GM23338 (cell line): ENCODE results near the gene ARHGEF39. TPM values are rescaled to one million over a fixed set of nuclear protein-coding genes. Genes with fewer than 3 reads are reported as not detected.

Source experiments
- ATAC-seq: fragments of 200-7000 bp; cut with Tn5 transposase; 3 replicates; pipeline ENCODE4 v1.9.1; 2020
- DNase-seq: peaks from one replicate; pipeline ENCODE4 v3.0.0-alpha.2; 2015; ENCODE audit warnings: low spot score
- H2AFZ ChIP-seq: fragments of 200-600 bp; sonication (generic); 2 replicates; pipeline ENCODE4 v1.8.0; 2016; ENCODE audit warnings: antibody characterized with exemption, mild to moderate bottlenecking, moderate library complexity
- H3F3A ChIP-seq: fragments of 200-600 bp; sonication (generic); replicated peaks from 2 replicates; pipeline ENCODE4 v1.8.0; 2017; ENCODE audit warnings: antibody characterized with exemption, mixed run types, low read depth
- H3K27ac ChIP-seq: fragments of 200-600 bp; sonication (generic); 2 replicates; pipeline ENCODE4 v1.6.1; 2016; ENCODE audit warnings: low read depth
- H3K27me3 ChIP-seq: fragments of 200-600 bp; sonication (generic); 2 replicates; pipeline ENCODE4 v1.8.0; 2016; ENCODE audit warnings: mild to moderate bottlenecking, mixed run types, moderate library complexity; ENCODE audit not compliant: insufficient read depth
- H3K36me3 ChIP-seq: fragments of 200-600 bp; sonication (generic); 2 replicates; pipeline ENCODE4 v1.8.0; 2016; ENCODE audit warnings: mild to moderate bottlenecking; ENCODE audit not compliant: insufficient read depth
- H3K4me1 ChIP-seq: fragments of 200-600 bp; sonication (generic); 2 replicates; pipeline ENCODE4 v1.8.0; 2016; ENCODE audit warnings: mild to moderate bottlenecking, moderate library complexity; ENCODE audit not compliant: insufficient read depth
- H3K4me2 ChIP-seq: fragments of 200-600 bp; sonication (generic); 2 replicates; pipeline ENCODE4 v1.7.1; 2017; ENCODE audit warnings: mixed run types
- H3K4me3 ChIP-seq: fragments of 200-600 bp; sonication (generic); 2 replicates; pipeline ENCODE4 v1.6.1; 2016; ENCODE audit warnings: mixed run types
- H3K79me2 ChIP-seq: fragments of 200-600 bp; sonication (generic); replicated peaks from 2 replicates; pipeline ENCODE4 v1.8.0; 2017; ENCODE audit warnings: mild to moderate bottlenecking; ENCODE audit not compliant: insufficient read depth
- H3K9me2 ChIP-seq: fragments of 200-600 bp; sonication (generic); 2 replicates; pipeline ENCODE4 v1.8.0; 2017; ENCODE audit not compliant: insufficient read depth
- H4K20me1 ChIP-seq: fragments of 200-600 bp; sonication (generic); replicated peaks from 2 replicates; pipeline ENCODE4 v1.8.0; 2017; ENCODE audit warnings: mild to moderate bottlenecking; ENCODE audit not compliant: insufficient read depth
- H3K27ac Mint-ChIP-seq: 2 replicates; pipeline ENCODE4 v1.8.0; 2020; ENCODE audit warnings: inconsistent platforms, mild to moderate bottlenecking, moderate library complexity, mixed read lengths
- H3K27me3 Mint-ChIP-seq: 3 replicates; pipeline ENCODE4 v1.8.0; 2022; ENCODE audit warnings: low read depth, mild to moderate bottlenecking, moderate library complexity, mixed read lengths, inconsistent platforms; ENCODE audit not compliant: insufficient read depth, poor library complexity
- H3K36me3 Mint-ChIP-seq: 3 replicates; pipeline ENCODE4 v1.8.0; 2021; ENCODE audit warnings: low read depth, mild to moderate bottlenecking, inconsistent platforms, moderate library complexity, mixed read lengths
- H3K4me1 Mint-ChIP-seq: 3 replicates; pipeline ENCODE4 v1.8.0; 2020; ENCODE audit warnings: mild to moderate bottlenecking, inconsistent platforms, mixed read lengths
- H3K4me3 Mint-ChIP-seq: 3 replicates; pipeline ENCODE4 v1.8.0; 2021; ENCODE audit warnings: moderate library complexity, mild to moderate bottlenecking, inconsistent platforms, mixed read lengths
- H3K9me3 Mint-ChIP-seq: 3 replicates; pipeline ENCODE4 v1.8.0; 2020; ENCODE audit warnings: moderate library complexity, mild to moderate bottlenecking, inconsistent platforms, mixed read lengths
- CREB1 ChIP-seq: fragments of 250-450 bp; sonication (Bioruptor Pico); IDR thresholded peaks from 2 replicates; pipeline ENCODE4 v1.5.0; 2020; ENCODE audit warnings: low read depth, mild to moderate bottlenecking, moderate library complexity
- EZH2 ChIP-seq: fragments of 200-600 bp; sonication (generic); IDR thresholded peaks from one replicate; pipeline ENCODE4 v1.8.0; 2017; ENCODE audit warnings: antibody characterized with exemption, mild to moderate bottlenecking, low read depth; ENCODE audit not compliant: unreplicated experiment
- EZH2phosphoT487 ChIP-seq: fragments of 200-600 bp; sonication (generic); IDR thresholded peaks from one replicate; pipeline ENCODE4 v1.8.1; 2018; ENCODE audit warnings: antibody characterized with exemption; ENCODE audit not compliant: unreplicated experiment
- JUNB ChIP-seq: IDR thresholded peaks from one replicate; pipeline ENCODE4 v1.6.1; 2016; ENCODE audit warnings: antibody characterized with exemption; ENCODE audit not compliant: unreplicated experiment
- NANOG ChIP-seq: IDR thresholded peaks from 2 replicates; pipeline ENCODE4 v1.6.1; 2016; ENCODE audit warnings: antibody characterized with exemption, borderline replicate concordance
- POLR2AphosphoS5 ChIP-seq: IDR thresholded peaks from 2 replicates; pipeline ENCODE4 v1.6.1; 2016; ENCODE audit warnings: antibody characterized with exemption, low read depth
- REST ChIP-seq: IDR thresholded peaks from one replicate; pipeline ENCODE4 v1.6.1; 2018; ENCODE audit warnings: antibody characterized with exemption; ENCODE audit not compliant: unreplicated experiment
- STAT1 ChIP-seq: IDR thresholded peaks from one replicate; pipeline ENCODE4 v1.6.1; 2016; ENCODE audit warnings: antibody characterized with exemption; ENCODE audit not compliant: unreplicated experiment
- ZNF114 ChIP-seq: fragments of 250-450 bp; sonication (Bioruptor Pico); IDR thresholded peaks from 2 replicates; pipeline ENCODE4 v1.5.0; 2020; ENCODE audit warnings: mild to moderate bottlenecking, moderate library complexity
- ZNF331 ChIP-seq: fragments of 250-450 bp; sonication (Bioruptor Pico); IDR thresholded peaks from 2 replicates; pipeline ENCODE4 v1.5.0; 2020; ENCODE audit warnings: low read depth, mild to moderate bottlenecking, moderate library complexity
- ZNF462 ChIP-seq: fragments of 250-450 bp; sonication (Bioruptor Pico); IDR thresholded peaks from 2 replicates; pipeline ENCODE4 v1.5.0; 2020; ENCODE audit warnings: mild to moderate bottlenecking, moderate library complexity
- polyA plus RNA-seq: library from polyadenylated mRNA; unstranded; fragments of >200 nt; fragmentation: Nextera tagmentation; extraction: Ambion mirVana; gene quantifications from 2 replicates; pipeline ENCODE4 v1.2.1, GENCODE V29; 2016
- total RNA-seq: library from RNA; depleted of rRNA; stranded (reverse); fragments of >200 nt; shearing (Covaris generic); gene quantifications from 2 replicates; pipeline ENCODE4 v1.2.3, GENCODE V29; 2014
- TF ChIP-seq, protein P1 (sequence below), 2 experiments: fragments of 200-600 bp in 1 of 2; sonication (generic) in 1 of 2; conservative IDR thresholded peaks; 2 replicates each; pipeline versions ENCODE4 v1.5.1 to v1.6.1; 2016 to 2017; ENCODE audit warnings: antibody characterized with exemption in 2 of 2, low read depth in 2 of 2, mild to moderate bottlenecking in 2 of 2, moderate library complexity in 1 of 2
- TF ChIP-seq, protein P2 (sequence below): IDR thresholded peaks from 2 replicates; pipeline ENCODE4 v1.6.1; 2016; ENCODE audit warnings: antibody characterized with exemption

Gene ARHGEF39
- total and polyA plus RNA-seq, 2 experiments from 2014 or later = 16.8 to 31.0 TPM

- H3K79me2 ChIP-seq = no peaks in the 10 kb centered on the region
- H3K4me1 Mint-ChIP-seq = peaks cover 50% of the 10 kb centered on the region
- no peaks in the 10 kb centered on the region for H3K36me3 ChIP-seq
- H3K27ac ChIP-seq = no peak overlapping the region
- no peaks in the 10 kb centered on the region; the same call in 1 of the 2 replicates for H4K20me1 ChIP-seq
- no peak for ATAC-seq
- TF ChIP-seq, protein P1, sequence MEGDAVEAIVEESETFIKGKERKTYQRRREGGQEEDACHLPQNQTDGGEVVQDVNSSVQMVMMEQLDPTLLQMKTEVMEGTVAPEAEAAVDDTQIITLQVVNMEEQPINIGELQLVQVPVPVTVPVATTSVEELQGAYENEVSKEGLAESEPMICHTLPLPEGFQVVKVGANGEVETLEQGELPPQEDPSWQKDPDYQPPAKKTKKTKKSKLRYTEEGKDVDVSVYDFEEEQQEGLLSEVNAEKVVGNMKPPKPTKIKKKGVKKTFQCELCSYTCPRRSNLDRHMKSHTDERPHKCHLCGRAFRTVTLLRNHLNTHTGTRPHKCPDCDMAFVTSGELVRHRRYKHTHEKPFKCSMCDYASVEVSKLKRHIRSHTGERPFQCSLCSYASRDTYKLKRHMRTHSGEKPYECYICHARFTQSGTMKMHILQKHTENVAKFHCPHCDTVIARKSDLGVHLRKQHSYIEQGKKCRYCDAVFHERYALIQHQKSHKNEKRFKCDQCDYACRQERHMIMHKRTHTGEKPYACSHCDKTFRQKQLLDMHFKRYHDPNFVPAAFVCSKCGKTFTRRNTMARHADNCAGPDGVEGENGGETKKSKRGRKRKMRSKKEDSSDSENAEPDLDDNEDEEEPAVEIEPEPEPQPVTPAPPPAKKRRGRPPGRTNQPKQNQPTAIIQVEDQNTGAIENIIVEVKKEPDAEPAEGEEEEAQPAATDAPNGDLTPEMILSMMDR (conservative IDR thresholded peaks at IDR 0.05; ENCODE audit: low read depth in 2 of 2) = no peak
- TF ChIP-seq ZNF114 (CRISPR knock-in tag) (no peak), POLR2AphosphoS5 (no peak), STAT1 (no peak), EZH2 (no peak), NANOG (no peak), REST (no peak), ZNF462 (CRISPR knock-in tag) (no peak), ZNF331 (CRISPR knock-in tag) (no peak), CREB1 (CRISPR knock-in tag) (no peak), JUNB (no peak), EZH2phosphoT487 (no peak)
- TF ChIP-seq, protein P2, sequence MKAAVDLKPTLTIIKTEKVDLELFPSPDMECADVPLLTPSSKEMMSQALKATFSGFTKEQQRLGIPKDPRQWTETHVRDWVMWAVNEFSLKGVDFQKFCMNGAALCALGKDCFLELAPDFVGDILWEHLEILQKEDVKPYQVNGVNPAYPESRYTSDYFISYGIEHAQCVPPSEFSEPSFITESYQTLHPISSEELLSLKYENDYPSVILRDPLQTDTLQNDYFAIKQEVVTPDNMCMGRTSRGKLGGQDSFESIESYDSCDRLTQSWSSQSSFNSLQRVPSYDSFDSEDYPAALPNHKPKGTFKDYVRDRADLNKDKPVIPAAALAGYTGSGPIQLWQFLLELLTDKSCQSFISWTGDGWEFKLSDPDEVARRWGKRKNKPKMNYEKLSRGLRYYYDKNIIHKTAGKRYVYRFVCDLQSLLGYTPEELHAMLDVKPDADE = no peak
- no peak overlapping the region for H3K4me3 ChIP-seq
- no peak overlapping the region for H2AFZ ChIP-seq
- peaks cover 3% of the 10 kb centered on the region; the same call in 2 of the 3 replicates for H3K36me3 Mint-ChIP-seq
- peaks cover 37% of the 10 kb centered on the region for H3K27me3 Mint-ChIP-seq
- no peak overlapping the region for H3K4me2 ChIP-seq
- H3F3A ChIP-seq = peaks cover 7% of the 10 kb centered on the region; the same call in 1 of the 2 replicates
- H3K4me1 ChIP-seq = peaks cover 32% of the 10 kb centered on the region
- peaks cover 1% of the 10 kb centered on the region; the same call in 2 of the 3 replicates for H3K9me3 Mint-ChIP-seq
- no peak overlapping the region for H3K4me3 Mint-ChIP-seq
- H3K27ac Mint-ChIP-seq = no peak overlapping the region
- H3K27me3 ChIP-seq = peaks cover 4% of the 10 kb centered on the region; the same call in 1 of the 2 replicates
- no peak for DNase-seq
- H3K9me2 ChIP-seq = no peaks in the 10 kb centered on the region
These were observed 12.2 kb downstream of the ARHGEF39 start for GRCh38 chr9:35652829-35653209.
